GM18951 (cell line): ENCODE results near the gene SEC16A.
A peak's percentile ranks its signal among the peaks of the same experiment; 100 is the strongest.

ENCODE experiments used
- POLR2A ChIP-seq: IDR thresholded peaks from 4 replicates; pipeline ENCODE4 v1.6.1; 2011; ENCODE audit warnings: mild to moderate bottlenecking; ENCODE audit not compliant: insufficient read length, insufficient read depth; ENCODE audit errors: extremely low read depth
- in situ Hi-C: fragments of 300-500 bp; cut with MboI; formaldehyde crosslinking; loops from one replicate; pipeline ENCODE4 v1.12.0; 2022; ENCODE audit warnings: low sequenced_read_pairs, mixed read lengths, inconsistent platforms; ENCODE audit not compliant: unreplicated experiment

SEC16A gene

GRCh38 chr9:136448655-136449054 lies 34.2 kb downstream of the SEC16A start:
- no peak for TF ChIP-seq POLR2A
- in situ Hi-C loops = no loop called here

GRCh38 chr9:136447173-136447778 lies 35.6 kb downstream of the SEC16A start:
- TF ChIP-seq POLR2A = no peak
- in situ Hi-C loops = no loop called here

DNA sequence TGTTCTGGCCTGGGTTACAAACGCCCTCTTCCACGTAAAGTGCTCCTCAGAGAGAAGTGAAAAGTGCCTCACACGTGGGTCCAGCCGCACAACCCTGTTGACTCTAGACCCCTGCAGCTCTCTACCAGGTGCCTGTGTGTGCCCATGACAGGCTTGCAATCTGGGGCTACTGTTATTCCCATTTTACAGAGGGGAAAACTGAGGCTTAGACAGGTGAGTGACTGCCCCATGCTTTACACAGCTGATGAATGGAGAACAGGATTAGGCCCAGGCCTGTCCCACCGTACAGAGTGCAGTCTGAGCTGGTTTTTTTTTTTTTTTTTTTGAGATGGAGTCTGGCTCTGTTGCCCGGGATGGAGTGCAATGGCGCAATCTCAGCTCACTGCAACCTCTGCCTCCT lies 37.0 kb downstream of the SEC16A start:
- no peak for TF ChIP-seq POLR2A
- in situ Hi-C loops = no loop called here

DNA sequence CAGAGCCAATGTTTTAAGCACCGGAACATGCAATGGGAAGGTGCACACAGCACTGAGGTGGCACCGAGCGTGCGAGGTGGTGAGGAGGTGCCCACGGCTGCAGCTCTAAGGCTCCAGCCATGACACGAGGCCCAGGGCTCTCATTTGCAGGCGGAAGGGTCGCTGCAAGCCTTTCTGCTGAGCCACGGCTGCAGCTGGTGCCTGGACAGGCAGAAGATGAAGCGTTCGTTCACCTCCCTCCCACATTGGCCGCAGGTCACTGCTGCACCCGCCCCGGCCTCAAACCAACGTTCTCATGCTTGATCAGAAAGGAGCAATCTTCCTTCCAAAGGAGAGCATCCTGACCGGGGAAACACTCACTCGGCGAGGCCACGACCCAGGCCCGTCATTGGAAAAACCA lies 38.7 kb downstream of the SEC16A start:
- no peak for TF ChIP-seq POLR2A
- in situ Hi-C loops = no loop called here

GRCh38 chr9:136443687-136444086 lies 39.2 kb downstream of the SEC16A start:
- in situ Hi-C loops = no loop called here
- no peak for TF ChIP-seq POLR2A

DNA sequence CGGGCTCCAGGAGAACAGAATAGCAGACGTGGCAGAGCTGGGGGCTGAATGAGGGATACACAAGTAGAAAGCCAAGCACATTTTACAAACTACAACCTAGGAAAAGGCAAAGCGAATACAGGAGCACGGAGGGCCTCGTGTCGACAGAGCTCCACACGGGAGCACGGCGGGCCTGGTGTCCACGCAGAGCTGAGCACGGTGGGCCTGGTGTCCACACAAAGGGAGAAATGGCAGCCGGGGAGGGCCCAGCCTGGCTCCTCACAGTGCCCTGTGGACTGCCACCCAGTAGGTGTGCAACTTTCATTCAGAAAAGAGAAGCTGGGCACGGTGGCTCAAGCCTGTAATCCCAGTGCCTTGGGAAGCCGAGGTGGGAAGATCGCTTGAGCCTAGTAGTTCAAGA lies 39.8 kb downstream of the SEC16A start:
- no peak for TF ChIP-seq POLR2A
- in situ Hi-C loops = no loop called here

DNA sequence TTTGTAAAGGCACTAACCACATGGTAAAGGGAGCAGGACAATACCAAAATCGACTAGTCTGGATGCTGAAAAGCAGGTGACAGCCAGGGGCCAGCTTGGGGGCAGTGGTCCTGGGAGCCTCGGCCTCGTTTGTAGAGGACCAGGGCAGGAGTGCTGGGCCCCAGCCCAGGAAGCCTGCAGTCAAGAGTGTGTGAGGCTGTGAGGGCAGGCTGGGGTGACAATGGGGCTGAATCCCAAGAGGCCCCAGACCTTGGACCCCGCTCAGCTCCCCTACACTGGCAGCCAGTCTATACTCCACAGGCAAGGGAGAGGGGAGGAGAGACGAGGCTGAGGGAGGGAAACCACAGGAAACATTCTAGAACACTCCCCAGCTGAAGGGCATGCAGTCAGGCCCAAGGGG lies 40.6 kb downstream of the SEC16A start:
- no peak for TF ChIP-seq POLR2A
- in situ Hi-C loops = no loop called here

- no peak for TF ChIP-seq POLR2A
- in situ Hi-C loops = no loop called here
Observed at GRCh38 chr9:136441681-136442245, 41.1 kb downstream of the SEC16A start.

DNA sequence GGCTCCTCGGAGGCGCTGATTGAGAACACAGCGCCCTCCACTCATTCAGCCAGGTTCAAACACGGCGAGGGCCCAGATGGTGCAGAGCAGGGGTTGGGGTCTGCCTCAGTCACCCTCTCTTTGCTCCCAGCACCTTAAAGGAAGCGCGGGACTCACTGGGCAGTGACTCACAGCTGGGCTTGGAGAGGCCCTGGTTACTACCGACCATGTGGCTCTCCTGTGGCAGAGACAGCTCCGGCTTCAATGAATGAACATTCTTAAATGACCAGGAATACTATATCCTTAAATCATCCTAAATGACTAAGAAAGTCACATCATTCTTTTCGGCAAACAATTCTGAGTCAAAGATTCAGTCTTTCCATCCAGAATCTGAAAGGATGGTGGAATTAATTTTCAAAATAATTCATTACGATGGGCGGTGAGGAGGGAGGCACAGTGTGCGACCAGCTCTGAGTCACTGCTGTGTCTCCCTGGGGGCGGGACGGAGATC lies 41.6 kb downstream of the SEC16A start:
- in situ Hi-C loops = no loop called here
- TF ChIP-seq POLR2A = no peak

GRCh38 chr9:136439481-136440408 lies 43.1 kb downstream of the SEC16A start, which contains the start of gene INPP5E:
Gene INPP5E (minus strand): TSS chr9:136439845. CDS start chr9:136439419, 426 bp downstream.
- in situ Hi-C loops = no loop called here

GRCh38 chr9:136438548-136439480 lies 44.0 kb downstream of the SEC16A start:
- peak; percentile 52 for TF ChIP-seq POLR2A
- in situ Hi-C loops = no loop called here

More at GRCh38 chr9:136439481-136440408, 43.1 kb downstream of the SEC16A start, which contains the start of gene INPP5E:
- TF ChIP-seq POLR2A = peak; percentile 54

GRCh38 chr9:136437839-136438547 lies 44.8 kb downstream of the SEC16A start:
- in situ Hi-C loops = no loop called here
- no peak for TF ChIP-seq POLR2A
